Endothelial cell of umbilical vein (primary cell): Measurements from ENCODE around the gene ABLIM2.

Experiments used
- FOS ChIP-seq: IDR thresholded peaks from 2 replicates; pipeline ENCODE4 v1.6.1; 2011; ENCODE audit warnings: mild to moderate bottlenecking, low read length, moderate library complexity, borderline replicate concordance; ENCODE audit not compliant: insufficient read depth
- JUN ChIP-seq: IDR thresholded peaks from 2 replicates; pipeline ENCODE4 v1.6.1; 2011; ENCODE audit warnings: borderline replicate concordance, low read depth; ENCODE audit not compliant: insufficient read length, insufficient read depth
- MAX ChIP-seq: IDR thresholded peaks from 2 replicates; pipeline ENCODE4 v1.6.1; 2011; ENCODE audit not compliant: insufficient read depth, insufficient read length
- MYC ChIP-seq: IDR thresholded peaks from one replicate; pipeline ENCODE4 v1.6.1; 2011; ENCODE audit warnings: mild to moderate bottlenecking, low read depth, low read length
- POLR2A ChIP-seq: IDR thresholded peaks from 2 replicates; pipeline ENCODE4 v1.6.1; 2012; ENCODE audit warnings: low read depth, mild to moderate bottlenecking, control low read depth, low read length
- POLR2AphosphoS5 ChIP-seq: IDR thresholded peaks from 2 replicates; pipeline ENCODE4 v1.6.1; 2012; ENCODE audit warnings: low read depth, mild to moderate bottlenecking, control low read depth, low read length, moderate library complexity; ENCODE audit not compliant: insufficient read depth
- TF ChIP-seq, protein P1 (sequence below), 2 donors: IDR thresholded peaks; 1 replicate in 1 of 2; 2 replicates in 1 of 2; pipeline ENCODE4 v1.5.1; 2011; ENCODE audit warnings: low read length in 2 of 2, mild to moderate bottlenecking in 2 of 2, moderate library complexity in 2 of 2, control low read depth in 1 of 2, inconsistent platforms in 1 of 2, low read depth in 1 of 2; ENCODE audit not compliant: insufficient read depth in 1 of 2; ENCODE audit errors: extremely low read depth in 1 of 2

GRCh38 chr4:8194306-8195242 lies 36.0 kb upstream of the ABLIM2 start:
- TF ChIP-seq, protein P1, sequence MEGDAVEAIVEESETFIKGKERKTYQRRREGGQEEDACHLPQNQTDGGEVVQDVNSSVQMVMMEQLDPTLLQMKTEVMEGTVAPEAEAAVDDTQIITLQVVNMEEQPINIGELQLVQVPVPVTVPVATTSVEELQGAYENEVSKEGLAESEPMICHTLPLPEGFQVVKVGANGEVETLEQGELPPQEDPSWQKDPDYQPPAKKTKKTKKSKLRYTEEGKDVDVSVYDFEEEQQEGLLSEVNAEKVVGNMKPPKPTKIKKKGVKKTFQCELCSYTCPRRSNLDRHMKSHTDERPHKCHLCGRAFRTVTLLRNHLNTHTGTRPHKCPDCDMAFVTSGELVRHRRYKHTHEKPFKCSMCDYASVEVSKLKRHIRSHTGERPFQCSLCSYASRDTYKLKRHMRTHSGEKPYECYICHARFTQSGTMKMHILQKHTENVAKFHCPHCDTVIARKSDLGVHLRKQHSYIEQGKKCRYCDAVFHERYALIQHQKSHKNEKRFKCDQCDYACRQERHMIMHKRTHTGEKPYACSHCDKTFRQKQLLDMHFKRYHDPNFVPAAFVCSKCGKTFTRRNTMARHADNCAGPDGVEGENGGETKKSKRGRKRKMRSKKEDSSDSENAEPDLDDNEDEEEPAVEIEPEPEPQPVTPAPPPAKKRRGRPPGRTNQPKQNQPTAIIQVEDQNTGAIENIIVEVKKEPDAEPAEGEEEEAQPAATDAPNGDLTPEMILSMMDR (IDR thresholded peaks at IDR 0.05; ENCODE audit: extremely low read depth in 1 of 2, insufficient read depth in 1 of 2, low read depth in 1 of 2, low read length in 2 of 2) = no peak
- TF ChIP-seq POLR2A (no peak), MAX (no peak), JUN (no peak), MYC (no peak), POLR2AphosphoS5 (no peak), FOS (no peak)
